LNCaP clone FGC (cell line): ENCODE results near the gene TMEM164.

Experiments
- DNase-seq: peaks from one replicate; pipeline ENCODE4 v3.0.0-alpha.2; 2011; ENCODE audit warnings: low read depth
- H3K4me3 ChIP-seq: 2 replicates; pipeline ENCODE4 v1.5.1; 2011; ENCODE audit warnings: mild to moderate bottlenecking, low read depth, low read length, control low read depth
- CTCF ChIP-seq: IDR thresholded peaks from 2 replicates; pipeline ENCODE4 v1.5.1; 2012; ENCODE audit warnings: mild to moderate bottlenecking; ENCODE audit not compliant: control insufficient read depth, insufficient read depth; ENCODE audit errors: extremely low read depth

The TMEM164 gene

GRCh38 chrX:110188701-110189558, 186.0 kb downstream of the TMEM164 start:
- no peak overlapping the region for H3K4me3 ChIP-seq
- DNase-seq = no peak
- no peak for TF ChIP-seq CTCF

- TF ChIP-seq CTCF = no peak
- DNase-seq = no peak
- H3K4me3 ChIP-seq = no peak overlapping the region
Measured at GRCh38 chrX:110192516-110192915, 189.6 kb downstream of the TMEM164 start.

DNA sequence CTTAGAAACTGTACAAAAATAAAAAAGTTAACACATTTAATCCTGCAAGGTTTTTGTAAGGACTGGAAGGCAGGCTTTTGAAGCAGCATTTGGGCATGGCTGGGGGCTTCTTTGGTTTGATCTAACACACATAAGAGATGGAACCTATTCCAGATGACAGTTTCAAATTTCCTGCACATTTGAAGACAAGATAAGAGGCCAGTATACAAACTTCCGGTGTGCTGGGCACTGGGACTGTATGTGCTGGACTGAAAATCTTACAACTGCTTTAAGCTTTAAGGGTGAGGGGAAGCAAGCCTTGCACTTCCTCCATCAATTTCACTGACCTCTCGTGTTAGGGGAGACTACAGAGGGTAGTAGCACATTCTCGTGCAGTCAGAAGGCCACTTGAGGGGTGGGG, 192.1 kb downstream of the TMEM164 start:
- DNase-seq = no peak
- no peak for TF ChIP-seq CTCF
- H3K4me3 ChIP-seq = no peak overlapping the region

DNA sequence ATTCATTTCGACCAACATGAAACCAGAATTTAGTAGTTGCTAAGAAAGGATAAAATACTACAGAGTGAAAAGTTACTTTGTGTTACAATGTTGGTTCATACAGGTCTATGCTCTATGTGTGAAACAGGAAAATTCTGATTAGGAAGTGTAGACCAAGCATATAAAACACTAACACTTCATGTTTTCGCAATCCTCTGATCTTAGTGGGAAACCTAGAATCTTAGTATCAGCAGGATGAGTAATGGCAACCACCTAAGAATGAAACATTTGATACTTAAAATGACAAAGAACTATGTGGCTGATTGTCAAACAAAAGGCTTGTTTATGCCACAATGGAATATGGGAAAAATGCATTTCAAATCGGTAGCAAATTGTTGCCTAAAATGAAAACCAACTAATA, 198.9 kb downstream of the TMEM164 start:
- no peak for TF ChIP-seq CTCF
- no peak overlapping the region for H3K4me3 ChIP-seq
- DNase-seq = no peak

DNA sequence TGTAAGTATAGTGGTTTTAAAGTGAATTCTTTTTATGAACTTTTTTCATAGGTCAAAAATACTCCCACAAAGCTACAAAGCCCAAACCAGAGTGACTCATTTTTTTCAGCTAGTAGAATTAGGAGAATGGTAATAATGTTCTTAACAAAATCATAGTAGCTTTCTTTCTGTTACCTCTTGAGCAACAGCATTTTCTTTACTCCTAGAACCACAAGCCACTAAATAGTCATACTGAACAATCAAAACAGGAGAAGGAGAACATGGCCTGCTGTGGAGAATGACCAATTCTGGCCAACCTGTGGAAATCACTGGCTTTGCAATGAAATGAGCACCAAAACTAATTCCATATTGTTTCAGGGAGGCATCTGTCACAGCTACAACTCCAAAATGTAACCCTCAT, 202.1 kb downstream of the TMEM164 start:
- no peak for DNase-seq
- H3K4me3 ChIP-seq = no peak overlapping the region
- TF ChIP-seq CTCF = no peak

DNA sequence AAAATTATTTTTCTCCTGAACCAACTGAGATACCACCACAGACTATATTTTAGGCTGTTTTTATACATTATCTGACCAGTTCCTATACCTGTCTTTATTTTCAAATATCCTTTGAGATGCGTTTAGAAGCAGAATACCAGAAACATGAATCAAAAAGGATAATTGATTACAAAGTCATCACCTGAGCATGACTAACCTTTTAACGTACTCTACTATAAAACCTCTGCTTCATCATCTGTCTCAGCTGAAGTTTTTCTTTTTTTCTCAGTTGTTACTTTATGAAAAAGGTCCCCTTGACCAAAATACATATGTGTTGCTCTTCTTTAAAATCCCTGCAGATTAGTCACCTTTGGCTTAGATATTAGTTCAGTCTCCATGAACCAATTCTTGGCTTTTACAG, 205.2 kb downstream of the TMEM164 start:
- DNase-seq = no peak
- TF ChIP-seq CTCF = no peak
- no peak overlapping the region for H3K4me3 ChIP-seq
